Thyroid gland (tissue), 4 donors: Measurements from ENCODE around the gene SYNGR4.

Experiments
- CTCF ChIP-seq, 6 experiments: fragments of 200-600 bp in 3 of 6; fragments of 450-650 bp in 3 of 6; sonication (generic) in 3 of 6; IDR thresholded peaks; one replicate each; pipeline ENCODE4 v1.5.1; 2016 to 2019; ENCODE audit warnings: antibody characterized with exemption in 6 of 6, mild to moderate bottlenecking in 2 of 6, inconsistent platforms in 1 of 6, moderate library complexity in 1 of 6
- POLR2A ChIP-seq, 2 donors: fragments of 450-650 bp; IDR thresholded peaks; one replicate each; pipeline ENCODE4 v1.6.1; 2017; ENCODE audit warnings: antibody characterized with exemption in 2 of 2, mild to moderate bottlenecking in 2 of 2, moderate library complexity in 1 of 2

- TF ChIP-seq CTCF (IDR thresholded peaks at IDR 0.05) = no peak
- peak in 1 of 2 donors; percentile 73 for TF ChIP-seq POLR2A (IDR thresholded peaks at IDR 0.05)
Observed at GRCh38 chr19:48363810-48364597, at the start of gene SYNGR4, which contains the start of gene TMEM143.
